ENCODE measurements around the gene RYR2.

GRCh38 chr1:237525102-237525501 is 483.1 kb downstream of the RYR2 start:
- TF ChIP-seq POLR2A (IDR thresholded peaks at IDR 0.05) (no peak), EP300 (IDR thresholded peaks at IDR 0.05) (no peak)
